ENCODE measurements around the gene TRIP12. TPM values are rescaled to one million over a fixed set of nuclear protein-coding genes. Genes with fewer than 3 reads are reported as not detected.

Gene TRIP12
- polyA plus RNA-seq, 1 donor from 2014 or later: 57.2 TPM

DNA sequence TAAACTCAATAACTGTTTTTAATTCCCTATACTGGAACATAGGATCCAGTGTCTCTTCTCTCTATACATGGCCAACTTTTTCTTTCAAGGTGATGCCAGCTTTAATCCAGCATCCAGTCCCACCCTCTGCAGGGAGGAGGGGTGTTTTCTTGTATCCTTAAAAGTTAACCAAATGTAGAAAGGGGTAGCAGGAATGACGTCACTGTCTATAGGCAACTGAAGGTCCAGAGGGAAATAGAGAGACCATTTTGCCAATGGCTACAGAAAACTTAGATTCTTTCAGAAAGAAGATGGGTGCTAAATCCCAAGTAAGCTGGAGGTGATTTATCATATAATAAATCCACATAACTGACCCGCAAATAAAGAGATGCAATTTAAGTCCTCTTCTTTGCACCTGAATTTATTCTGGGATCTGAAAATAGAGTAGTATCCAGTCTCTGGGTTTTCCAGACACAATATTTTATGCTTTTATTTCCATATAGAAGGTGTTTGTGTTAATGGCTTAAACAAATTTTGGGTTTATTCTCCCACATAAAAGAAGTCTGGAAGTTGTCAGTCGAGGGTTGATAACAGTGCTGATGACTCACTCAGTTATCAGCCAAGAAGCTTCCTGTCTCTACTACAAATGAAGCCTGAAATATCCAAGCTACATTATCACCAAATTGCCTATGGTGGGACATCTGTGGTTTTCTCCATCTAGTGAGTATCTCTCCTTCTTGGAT is 201.7 kb downstream of the TRIP12 start:
- Histone ChIP-seq H4K20me1 (ENCODE audit: insufficient read depth) (no peaks in the 10 kb centered on the region), H2AFZ (ENCODE audit: low read depth, low read length) (no peak overlapping the region), H3K79me2 (replicated peaks; ENCODE audit: insufficient read depth, low read length) (no peaks in the 10 kb centered on the region), H3K4me2 (ENCODE audit: low read length) (no peak overlapping the region), H3F3A (ENCODE audit: insufficient read depth, low read length, poor library complexity, severe bottlenecking) (no peaks in the 10 kb centered on the region), H3K27me3 (ENCODE audit: insufficient read depth, low read depth, low read length) (peaks cover 5% of the 10 kb centered on the region), H3K9ac (ENCODE audit: low read length) (no peak overlapping the region), H3K9me3 (ENCODE audit: low read length) (no peaks in the 10 kb centered on the region), H3K9me2 (ENCODE audit: insufficient read depth, low read length) (no peaks in the 10 kb centered on the region), H3K36me3 (ENCODE audit: insufficient read depth, low read length) (no peaks in the 10 kb centered on the region), H3K27ac (ENCODE audit: low read length) (no peak overlapping the region), H3K4me3 (ENCODE audit: low read length) (no peak overlapping the region)
- TF ChIP-seq SMC3 (conservative IDR thresholded peaks at IDR 0.05; ENCODE audit: poor library complexity) (no peak), EZH2 (IDR thresholded peaks at IDR 0.05; ENCODE audit: borderline replicate concordance, insufficient read depth, low read length, poor library complexity, severe bottlenecking) (no peak), MXI1 (conservative IDR thresholded peaks at IDR 0.05; ENCODE audit: poor library complexity, severe bottlenecking) (no peak), EP300 (conservative IDR thresholded peaks at IDR 0.05; ENCODE audit: poor library complexity, severe bottlenecking) (no peak), TAF1 (IDR thresholded peaks at IDR 0.05; ENCODE audit: low read depth) (no peak), RAD21 (conservative IDR thresholded peaks at IDR 0.05) (no peak), POLR2AphosphoS5 (IDR thresholded peaks at IDR 0.05) (no peak)
- TF ChIP-seq, protein P1, sequence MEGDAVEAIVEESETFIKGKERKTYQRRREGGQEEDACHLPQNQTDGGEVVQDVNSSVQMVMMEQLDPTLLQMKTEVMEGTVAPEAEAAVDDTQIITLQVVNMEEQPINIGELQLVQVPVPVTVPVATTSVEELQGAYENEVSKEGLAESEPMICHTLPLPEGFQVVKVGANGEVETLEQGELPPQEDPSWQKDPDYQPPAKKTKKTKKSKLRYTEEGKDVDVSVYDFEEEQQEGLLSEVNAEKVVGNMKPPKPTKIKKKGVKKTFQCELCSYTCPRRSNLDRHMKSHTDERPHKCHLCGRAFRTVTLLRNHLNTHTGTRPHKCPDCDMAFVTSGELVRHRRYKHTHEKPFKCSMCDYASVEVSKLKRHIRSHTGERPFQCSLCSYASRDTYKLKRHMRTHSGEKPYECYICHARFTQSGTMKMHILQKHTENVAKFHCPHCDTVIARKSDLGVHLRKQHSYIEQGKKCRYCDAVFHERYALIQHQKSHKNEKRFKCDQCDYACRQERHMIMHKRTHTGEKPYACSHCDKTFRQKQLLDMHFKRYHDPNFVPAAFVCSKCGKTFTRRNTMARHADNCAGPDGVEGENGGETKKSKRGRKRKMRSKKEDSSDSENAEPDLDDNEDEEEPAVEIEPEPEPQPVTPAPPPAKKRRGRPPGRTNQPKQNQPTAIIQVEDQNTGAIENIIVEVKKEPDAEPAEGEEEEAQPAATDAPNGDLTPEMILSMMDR (IDR thresholded peaks at IDR 0.05; ENCODE audit: poor library complexity, severe bottlenecking): no peak
- TF ChIP-seq, protein P2, sequence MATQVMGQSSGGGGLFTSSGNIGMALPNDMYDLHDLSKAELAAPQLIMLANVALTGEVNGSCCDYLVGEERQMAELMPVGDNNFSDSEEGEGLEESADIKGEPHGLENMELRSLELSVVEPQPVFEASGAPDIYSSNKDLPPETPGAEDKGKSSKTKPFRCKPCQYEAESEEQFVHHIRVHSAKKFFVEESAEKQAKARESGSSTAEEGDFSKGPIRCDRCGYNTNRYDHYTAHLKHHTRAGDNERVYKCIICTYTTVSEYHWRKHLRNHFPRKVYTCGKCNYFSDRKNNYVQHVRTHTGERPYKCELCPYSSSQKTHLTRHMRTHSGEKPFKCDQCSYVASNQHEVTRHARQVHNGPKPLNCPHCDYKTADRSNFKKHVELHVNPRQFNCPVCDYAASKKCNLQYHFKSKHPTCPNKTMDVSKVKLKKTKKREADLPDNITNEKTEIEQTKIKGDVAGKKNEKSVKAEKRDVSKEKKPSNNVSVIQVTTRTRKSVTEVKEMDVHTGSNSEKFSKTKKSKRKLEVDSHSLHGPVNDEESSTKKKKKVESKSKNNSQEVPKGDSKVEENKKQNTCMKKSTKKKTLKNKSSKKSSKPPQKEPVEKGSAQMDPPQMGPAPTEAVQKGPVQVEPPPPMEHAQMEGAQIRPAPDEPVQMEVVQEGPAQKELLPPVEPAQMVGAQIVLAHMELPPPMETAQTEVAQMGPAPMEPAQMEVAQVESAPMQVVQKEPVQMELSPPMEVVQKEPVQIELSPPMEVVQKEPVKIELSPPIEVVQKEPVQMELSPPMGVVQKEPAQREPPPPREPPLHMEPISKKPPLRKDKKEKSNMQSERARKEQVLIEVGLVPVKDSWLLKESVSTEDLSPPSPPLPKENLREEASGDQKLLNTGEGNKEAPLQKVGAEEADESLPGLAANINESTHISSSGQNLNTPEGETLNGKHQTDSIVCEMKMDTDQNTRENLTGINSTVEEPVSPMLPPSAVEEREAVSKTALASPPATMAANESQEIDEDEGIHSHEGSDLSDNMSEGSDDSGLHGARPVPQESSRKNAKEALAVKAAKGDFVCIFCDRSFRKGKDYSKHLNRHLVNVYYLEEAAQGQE (IDR thresholded peaks at IDR 0.05; ENCODE audit: borderline replicate concordance): no peak

DNA sequence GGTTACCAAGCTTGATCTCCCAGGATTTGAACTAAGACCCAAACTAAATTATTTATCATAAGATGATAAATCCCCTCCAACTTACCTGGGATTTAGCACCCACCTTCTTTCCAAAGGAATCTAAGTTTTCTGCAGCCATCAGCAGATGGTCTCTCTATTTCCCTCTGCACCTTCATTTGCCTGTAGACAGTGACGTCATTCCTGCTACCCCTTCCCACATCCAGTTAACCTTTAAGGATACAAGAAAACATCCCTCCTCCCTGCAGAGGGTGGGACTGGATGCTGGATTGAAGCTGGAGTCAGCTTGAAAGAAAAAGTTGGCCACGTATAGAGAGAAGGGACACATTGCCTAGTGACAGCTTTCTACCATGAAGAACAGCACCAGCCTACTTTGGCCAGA is 203.8 kb downstream of the TRIP12 start:
- TF ChIP-seq POLR2AphosphoS5 (IDR thresholded peaks at IDR 0.05) (no peak), RAD21 (conservative IDR thresholded peaks at IDR 0.05) (no peak), EP300 (conservative IDR thresholded peaks at IDR 0.05; ENCODE audit: poor library complexity, severe bottlenecking) (no peak), TAF1 (IDR thresholded peaks at IDR 0.05; ENCODE audit: low read depth) (no peak), SMC3 (conservative IDR thresholded peaks at IDR 0.05; ENCODE audit: poor library complexity) (no peak), EZH2 (IDR thresholded peaks at IDR 0.05; ENCODE audit: borderline replicate concordance, insufficient read depth, low read length, poor library complexity, severe bottlenecking) (no peak), MXI1 (conservative IDR thresholded peaks at IDR 0.05; ENCODE audit: poor library complexity, severe bottlenecking) (no peak)
- TF ChIP-seq, protein P1 (IDR thresholded peaks at IDR 0.05; ENCODE audit: poor library complexity, severe bottlenecking): no peak
- TF ChIP-seq, protein P2 (IDR thresholded peaks at IDR 0.05; ENCODE audit: borderline replicate concordance): no peak
- no peaks in the 10 kb centered on the region for H3F3A ChIP-seq (ENCODE audit: insufficient read depth, low read length, poor library complexity, severe bottlenecking)
- H3K9me2 ChIP-seq (ENCODE audit: insufficient read depth, low read length): no peaks in the 10 kb centered on the region
- no peaks in the 10 kb centered on the region for H3K36me3 ChIP-seq (ENCODE audit: insufficient read depth, low read length)
- peaks cover 4% of the 10 kb centered on the region for H3K79me2 ChIP-seq (replicated peaks; ENCODE audit: insufficient read depth, low read length)
- H3K4me2 ChIP-seq (ENCODE audit: low read length): no peak overlapping the region
- H3K4me3 ChIP-seq (ENCODE audit: low read length): no peak overlapping the region
- H3K9me3 ChIP-seq (ENCODE audit: low read length): no peaks in the 10 kb centered on the region
- H4K20me1 ChIP-seq (ENCODE audit: insufficient read depth): no peaks in the 10 kb centered on the region
- no peak overlapping the region for H3K27ac ChIP-seq (ENCODE audit: low read length)
- peaks cover 5% of the 10 kb centered on the region for H3K27me3 ChIP-seq (ENCODE audit: insufficient read depth, low read depth, low read length)
- no peak overlapping the region for H2AFZ ChIP-seq (ENCODE audit: low read depth, low read length)
- no peak overlapping the region for H3K9ac ChIP-seq (ENCODE audit: low read length)

Measured in neural cell (in vitro differentiated cells).